ENCODE data around the gene SCAP.

Gene SCAP

DNA sequence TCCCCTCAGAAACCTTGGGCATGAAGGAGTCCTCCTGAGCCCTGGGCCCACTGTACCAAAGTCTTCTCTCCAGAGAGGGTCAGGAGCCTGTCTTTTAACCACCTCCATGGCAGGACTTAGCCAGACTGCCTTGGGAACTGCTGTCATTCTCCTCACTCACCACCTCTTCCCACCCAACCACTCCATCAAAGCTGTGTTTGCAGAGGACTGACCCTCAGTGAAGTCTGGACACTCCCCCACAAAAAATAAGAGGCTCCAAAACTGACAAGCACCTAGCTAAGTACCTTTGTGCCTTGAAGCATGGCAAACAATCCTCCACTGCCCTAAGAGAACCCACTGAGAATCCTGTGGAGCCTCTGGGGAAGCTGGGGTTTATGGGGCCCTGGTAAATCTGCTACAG, 2.3 kb upstream of the SCAP start (continued):
- TF ChIP-seq ZNF266 (tag by site-specific recombination; IDR thresholded peaks at IDR 0.05; ENCODE audit: low read depth) (no peak), ZNF155 (tag by site-specific recombination; IDR thresholded peaks at IDR 0.05) (no peak), KLF9 (tag by site-specific recombination; IDR thresholded peaks at IDR 0.05; ENCODE audit: low read depth) (no peak), ZNF544 (tag by site-specific recombination; IDR thresholded peaks at IDR 0.05) (no peak), ZNF624 (tag by site-specific recombination; IDR thresholded peaks at IDR 0.05) (no peak)
- TF ChIP-seq, protein P1, sequence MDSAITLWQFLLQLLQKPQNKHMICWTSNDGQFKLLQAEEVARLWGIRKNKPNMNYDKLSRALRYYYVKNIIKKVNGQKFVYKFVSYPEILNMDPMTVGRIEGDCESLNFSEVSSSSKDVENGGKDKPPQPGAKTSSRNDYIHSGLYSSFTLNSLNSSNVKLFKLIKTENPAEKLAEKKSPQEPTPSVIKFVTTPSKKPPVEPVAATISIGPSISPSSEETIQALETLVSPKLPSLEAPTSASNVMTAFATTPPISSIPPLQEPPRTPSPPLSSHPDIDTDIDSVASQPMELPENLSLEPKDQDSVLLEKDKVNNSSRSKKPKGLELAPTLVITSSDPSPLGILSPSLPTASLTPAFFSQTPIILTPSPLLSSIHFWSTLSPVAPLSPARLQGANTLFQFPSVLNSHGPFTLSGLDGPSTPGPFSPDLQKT (IDR thresholded peaks at IDR 0.05; ENCODE audit: borderline replicate concordance, low read depth, low read length): no peak
- TF ChIP-seq, protein P2, sequence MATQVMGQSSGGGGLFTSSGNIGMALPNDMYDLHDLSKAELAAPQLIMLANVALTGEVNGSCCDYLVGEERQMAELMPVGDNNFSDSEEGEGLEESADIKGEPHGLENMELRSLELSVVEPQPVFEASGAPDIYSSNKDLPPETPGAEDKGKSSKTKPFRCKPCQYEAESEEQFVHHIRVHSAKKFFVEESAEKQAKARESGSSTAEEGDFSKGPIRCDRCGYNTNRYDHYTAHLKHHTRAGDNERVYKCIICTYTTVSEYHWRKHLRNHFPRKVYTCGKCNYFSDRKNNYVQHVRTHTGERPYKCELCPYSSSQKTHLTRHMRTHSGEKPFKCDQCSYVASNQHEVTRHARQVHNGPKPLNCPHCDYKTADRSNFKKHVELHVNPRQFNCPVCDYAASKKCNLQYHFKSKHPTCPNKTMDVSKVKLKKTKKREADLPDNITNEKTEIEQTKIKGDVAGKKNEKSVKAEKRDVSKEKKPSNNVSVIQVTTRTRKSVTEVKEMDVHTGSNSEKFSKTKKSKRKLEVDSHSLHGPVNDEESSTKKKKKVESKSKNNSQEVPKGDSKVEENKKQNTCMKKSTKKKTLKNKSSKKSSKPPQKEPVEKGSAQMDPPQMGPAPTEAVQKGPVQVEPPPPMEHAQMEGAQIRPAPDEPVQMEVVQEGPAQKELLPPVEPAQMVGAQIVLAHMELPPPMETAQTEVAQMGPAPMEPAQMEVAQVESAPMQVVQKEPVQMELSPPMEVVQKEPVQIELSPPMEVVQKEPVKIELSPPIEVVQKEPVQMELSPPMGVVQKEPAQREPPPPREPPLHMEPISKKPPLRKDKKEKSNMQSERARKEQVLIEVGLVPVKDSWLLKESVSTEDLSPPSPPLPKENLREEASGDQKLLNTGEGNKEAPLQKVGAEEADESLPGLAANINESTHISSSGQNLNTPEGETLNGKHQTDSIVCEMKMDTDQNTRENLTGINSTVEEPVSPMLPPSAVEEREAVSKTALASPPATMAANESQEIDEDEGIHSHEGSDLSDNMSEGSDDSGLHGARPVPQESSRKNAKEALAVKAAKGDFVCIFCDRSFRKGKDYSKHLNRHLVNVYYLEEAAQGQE (tag by site-specific recombination; IDR thresholded peaks at IDR 0.05): no peak

DNA sequence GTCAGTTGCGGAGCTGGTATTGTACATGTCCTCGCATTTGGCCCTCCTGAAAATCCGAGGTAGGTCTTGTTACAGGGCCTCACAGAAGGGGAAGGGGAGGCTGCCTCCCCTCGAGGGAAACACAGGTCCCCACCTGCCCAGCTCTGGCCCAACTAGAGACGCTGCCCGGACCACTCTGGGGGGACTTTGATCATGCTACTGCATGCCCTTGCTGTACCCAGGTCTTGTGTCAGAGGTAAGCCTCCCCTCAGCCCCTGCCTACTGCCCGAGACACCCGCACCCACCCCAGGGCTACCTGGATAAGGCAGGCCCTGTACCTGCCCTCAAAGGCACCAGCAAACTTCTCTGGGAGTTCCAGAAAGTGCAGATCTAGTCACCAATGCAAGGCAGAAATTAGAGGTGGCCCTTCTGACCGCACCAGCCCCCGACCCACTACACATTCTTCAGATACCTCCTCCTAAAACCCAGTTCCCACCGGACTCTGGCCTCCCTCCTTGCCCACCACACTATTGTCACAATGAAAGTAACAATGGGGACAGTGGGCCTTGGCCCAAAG, 981 bp upstream of the SCAP start:
- POLR2A ChIA-PET: interaction anchor here (1.4 kb wide), 1 partner anchor 55 kb away, joined by 6 read pairs; no protein-coding TSS in a partner anchor
- Histone ChIP-seq H3K9me3 (ENCODE audit: control insufficient read depth, insufficient read depth, low read depth, low read length) (no peaks in the 10 kb centered on the region), H3K4me3 (ENCODE audit: low read depth, low read length) (no peak overlapping the region), H3K27ac (ENCODE audit: extremely low read depth, low read depth, low read length) (no peak overlapping the region), H3K36me3 (ENCODE audit: control insufficient read depth in 2 of 2, insufficient read depth in 1 of 2, low read length in 2 of 2) (no peaks in the 10 kb centered on the region), H3K4me1 (ENCODE audit: control insufficient read depth, insufficient read depth, low read length) (no peaks in the 10 kb centered on the region)
- TF ChIP-seq, protein P2 (tag by site-specific recombination; IDR thresholded peaks at IDR 0.05): no peak
- TF ChIP-seq ZNF623 (tag by site-specific recombination; IDR thresholded peaks at IDR 0.05): no peak
- TF ChIP-seq ZBTB1 (tag by site-specific recombination; IDR thresholded peaks at IDR 0.05): no peak
- TF ChIP-seq, protein P3, sequence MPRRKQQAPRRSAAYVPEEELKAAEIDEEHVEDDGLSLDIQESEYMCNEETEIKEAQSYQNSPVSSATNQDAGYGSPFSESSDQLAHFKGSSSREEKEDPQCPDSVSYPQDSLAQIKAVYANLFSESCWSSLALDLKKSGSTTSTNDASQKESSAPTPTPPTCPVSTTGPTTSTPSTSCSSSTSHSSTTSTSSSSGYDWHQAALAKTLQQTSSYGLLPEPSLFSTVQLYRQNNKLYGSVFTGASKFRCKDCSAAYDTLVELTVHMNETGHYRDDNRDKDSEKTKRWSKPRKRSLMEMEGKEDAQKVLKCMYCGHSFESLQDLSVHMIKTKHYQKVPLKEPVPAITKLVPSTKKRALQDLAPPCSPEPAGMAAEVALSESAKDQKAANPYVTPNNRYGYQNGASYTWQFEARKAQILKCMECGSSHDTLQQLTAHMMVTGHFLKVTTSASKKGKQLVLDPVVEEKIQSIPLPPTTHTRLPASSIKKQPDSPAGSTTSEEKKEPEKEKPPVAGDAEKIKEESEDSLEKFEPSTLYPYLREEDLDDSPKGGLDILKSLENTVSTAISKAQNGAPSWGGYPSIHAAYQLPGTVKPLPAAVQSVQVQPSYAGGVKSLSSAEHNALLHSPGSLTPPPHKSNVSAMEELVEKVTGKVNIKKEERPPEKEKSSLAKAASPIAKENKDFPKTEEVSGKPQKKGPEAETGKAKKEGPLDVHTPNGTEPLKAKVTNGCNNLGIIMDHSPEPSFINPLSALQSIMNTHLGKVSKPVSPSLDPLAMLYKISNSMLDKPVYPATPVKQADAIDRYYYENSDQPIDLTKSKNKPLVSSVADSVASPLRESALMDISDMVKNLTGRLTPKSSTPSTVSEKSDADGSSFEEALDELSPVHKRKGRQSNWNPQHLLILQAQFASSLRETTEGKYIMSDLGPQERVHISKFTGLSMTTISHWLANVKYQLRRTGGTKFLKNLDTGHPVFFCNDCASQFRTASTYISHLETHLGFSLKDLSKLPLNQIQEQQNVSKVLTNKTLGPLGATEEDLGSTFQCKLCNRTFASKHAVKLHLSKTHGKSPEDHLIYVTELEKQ (tag by site-specific recombination; IDR thresholded peaks at IDR 0.05; ENCODE audit: borderline replicate concordance): no peak
- TF ChIP-seq ZBTB7A (tag by site-specific recombination; IDR thresholded peaks at IDR 0.05; ENCODE audit: low read depth): no peak
- no peak for TF ChIP-seq ZNF610 (tag by site-specific recombination; IDR thresholded peaks at IDR 0.05; ENCODE audit: borderline replicate concordance)
- TF ChIP-seq ZNF555 (tag by site-specific recombination; conservative IDR thresholded peaks at IDR 0.05): no peak
- TF ChIP-seq, protein P4, sequence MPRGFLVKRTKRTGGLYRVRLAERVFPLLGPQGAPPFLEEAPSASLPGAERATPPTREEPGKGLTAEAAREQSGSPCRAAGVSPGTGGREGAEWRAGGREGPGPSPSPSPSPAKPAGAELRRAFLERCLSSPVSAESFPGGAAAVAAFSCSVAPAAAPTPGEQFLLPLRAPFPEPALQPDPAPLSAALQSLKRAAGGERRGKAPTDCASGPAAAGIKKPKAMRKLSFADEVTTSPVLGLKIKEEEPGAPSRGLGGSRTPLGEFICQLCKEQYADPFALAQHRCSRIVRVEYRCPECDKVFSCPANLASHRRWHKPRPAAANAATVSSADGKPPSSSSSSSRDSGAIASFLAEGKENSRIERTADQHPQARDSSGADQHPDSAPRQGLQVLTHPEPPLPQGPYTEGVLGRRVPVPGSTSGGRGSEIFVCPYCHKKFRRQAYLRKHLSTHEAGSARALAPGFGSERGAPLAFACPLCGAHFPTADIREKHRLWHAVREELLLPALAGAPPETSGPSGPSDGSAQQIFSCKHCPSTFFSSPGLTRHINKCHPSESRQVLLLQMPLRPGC (tag by site-specific recombination; IDR thresholded peaks at IDR 0.05): no peak
- TF ChIP-seq ZNF561 (tag by site-specific recombination; IDR thresholded peaks at IDR 0.05; ENCODE audit: borderline replicate concordance): no peak
- CTCF ChIA-PET: interaction anchor here (0.7 to 1.5 kb wide), 11 partner anchors 9 to 675 kb away, joined by 3 to 10 read pairs (median 3); no protein-coding TSS in a partner anchor

Measured in HEK293 (cell line).